ENCODE data around the gene LRFN4. TPM values are rescaled to one million over a fixed set of nuclear protein-coding genes. Genes with fewer than 3 reads are reported as not detected.

LRFN4 gene
- total and polyA plus RNA-seq, 4 donors, result 0.75 to 3.4 (median 1.5) TPM; not detected in 1

- H3K9me3 ChIP-seq (ENCODE audit: control insufficient read depth in 4 of 4, low read length in 3 of 4), result no peaks in the 10 kb centered on the region
- H3K4me3 ChIP-seq (ENCODE audit: low read depth in 1 of 3, low read length in 3 of 3), result no peak overlapping the region
- no peak overlapping the region for H3K9ac ChIP-seq (ENCODE audit: low read depth in 1 of 2, low read length in 2 of 2)
- no peak overlapping the region for H3K27ac ChIP-seq (ENCODE audit: low read depth in 1 of 2, low read length in 2 of 2)
- H3K36me3 ChIP-seq (ENCODE audit: control insufficient read depth in 4 of 4, insufficient read depth in 3 of 4, low read depth in 1 of 4, low read length in 3 of 4), result peaks cover 12 to 47% (median 38%) of the 10 kb centered on the region in 4 donors
- DNase-seq (ENCODE audit: low spot score), result no peak
- no peaks in the 10 kb centered on the region for H3K27me3 ChIP-seq (ENCODE audit: control insufficient read depth in 4 of 4, insufficient read depth in 4 of 4, low read length in 3 of 4)
- no peak for TF ChIP-seq RXRA (IDR thresholded peaks at IDR 0.05)
- no peak for TF ChIP-seq ZBTB33 (IDR thresholded peaks at IDR 0.05)
- no peak for TF ChIP-seq GABPA (IDR thresholded peaks at IDR 0.05 in 1 of 2, conservative IDR thresholded peaks at IDR 0.05 in 1 of 2)
- TF ChIP-seq HNF4A (conservative IDR thresholded peaks at IDR 0.05), result no peak
- no peak for TF ChIP-seq YY1 (IDR thresholded peaks at IDR 0.05)
- TF ChIP-seq EGR1 (IDR thresholded peaks at IDR 0.05; ENCODE audit: low read depth in 2 of 2), result no peak
- no peak for TF ChIP-seq TAF1 (conservative IDR thresholded peaks at IDR 0.05)
- no peak for TF ChIP-seq FOXA1 (IDR thresholded peaks at IDR 0.05)
- TF ChIP-seq SP1 (IDR thresholded peaks at IDR 0.05), result no peak
- no peak for TF ChIP-seq HNF4G (IDR thresholded peaks at IDR 0.05)
- TF ChIP-seq MAX (IDR thresholded peaks at IDR 0.05), result no peak
- TF ChIP-seq RAD21 (IDR thresholded peaks at IDR 0.05), result no peak
- no peak for TF ChIP-seq ATF3 (IDR thresholded peaks at IDR 0.05)
- WGBS, result 94% methylated on average over 13 of the region's 13 CpGs
- H3K4me1 ChIP-seq (ENCODE audit: control insufficient read depth in 4 of 4, insufficient read depth in 4 of 4, low read length in 3 of 4), result peaks cover 0 to 9% (median 2%) of the 10 kb centered on the region in 4 donors
Observed at GRCh38 chr11:66868082-66868725, 11.3 kb downstream of the LRFN4 start.

- peaks cover 12 to 42% (median 34%) of the 10 kb centered on the region in 4 donors for H3K36me3 ChIP-seq (ENCODE audit: control insufficient read depth in 4 of 4, insufficient read depth in 3 of 4, low read depth in 1 of 4, low read length in 3 of 4)
- no peak overlapping the region for H3K27ac ChIP-seq (ENCODE audit: low read depth in 1 of 2, low read length in 2 of 2)
- 72% methylated on average over 27 of the region's 27 CpGs for WGBS
- H3K9me3 ChIP-seq (ENCODE audit: control insufficient read depth in 4 of 4, low read length in 3 of 4), result no peaks in the 10 kb centered on the region
- H3K9ac ChIP-seq (ENCODE audit: low read depth in 1 of 2, low read length in 2 of 2), result no peak overlapping the region
- no peak overlapping the region for H3K4me3 ChIP-seq (ENCODE audit: low read depth in 1 of 3, low read length in 3 of 3)
- TF ChIP-seq EGR1 (IDR thresholded peaks at IDR 0.05; ENCODE audit: low read depth in 2 of 2), result no peak
- TF ChIP-seq RAD21 (IDR thresholded peaks at IDR 0.05), result peak in 1 of 2 donors; percentile 65
- TF ChIP-seq MAX (IDR thresholded peaks at IDR 0.05), result no peak
- peak; percentile 21 for TF ChIP-seq CTCF (IDR thresholded peaks at IDR 0.05; ENCODE audit: low read depth, low read length, missing input control)
- TF ChIP-seq TAF1 (conservative IDR thresholded peaks at IDR 0.05), result no peak
- no peaks in the 10 kb centered on the region for H3K27me3 ChIP-seq (ENCODE audit: control insufficient read depth in 4 of 4, insufficient read depth in 4 of 4, low read length in 3 of 4)
- H3K4me1 ChIP-seq (ENCODE audit: control insufficient read depth in 4 of 4, insufficient read depth in 4 of 4, low read length in 3 of 4), result peaks cover 0 to 9% (median 2%) of the 10 kb centered on the region in 4 donors
- DNase-seq (ENCODE audit: low spot score), result peak; percentile 73
Observed at GRCh38 chr11:66868726-66869566, 12.1 kb downstream of the LRFN4 start.

All from liver (tissue), 9 donors.